NCI-H2107 treated with DMSO at 0.1 percent for 48 hours (cell line): Measurements from ENCODE around the gene ALCAM.

ENCODE experiments used
- DNase-seq: peaks from one replicate; lab custom pipeline; 2025; ENCODE audit not compliant: unreplicated experiment; lab: John Stamatoyannopoulos, UW

The ALCAM gene

DNA sequence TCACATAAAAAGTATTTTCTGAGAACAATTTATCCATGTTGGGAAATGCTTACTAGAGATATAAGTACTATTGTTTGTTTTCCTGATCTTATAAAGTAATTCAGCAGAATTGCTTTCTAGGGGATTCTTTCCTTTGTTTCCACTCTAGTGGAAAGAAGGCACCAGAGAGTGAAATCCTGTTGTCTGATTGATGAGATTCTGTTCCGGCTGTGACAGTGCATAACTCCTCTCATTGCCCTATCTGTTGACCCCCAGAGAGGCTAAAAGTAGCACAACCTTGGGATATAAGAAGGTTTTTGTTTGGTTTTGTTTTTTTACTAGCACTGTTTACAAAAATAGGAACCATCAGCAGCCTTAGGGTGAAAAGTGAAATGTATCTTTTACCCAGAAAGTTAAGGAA is 114.1 kb downstream of the ALCAM start:
- no peak for DNase-seq

GRCh38 chr3:105483476-105483875 is 116.8 kb downstream of the ALCAM start:
- no peak for DNase-seq

DNA sequence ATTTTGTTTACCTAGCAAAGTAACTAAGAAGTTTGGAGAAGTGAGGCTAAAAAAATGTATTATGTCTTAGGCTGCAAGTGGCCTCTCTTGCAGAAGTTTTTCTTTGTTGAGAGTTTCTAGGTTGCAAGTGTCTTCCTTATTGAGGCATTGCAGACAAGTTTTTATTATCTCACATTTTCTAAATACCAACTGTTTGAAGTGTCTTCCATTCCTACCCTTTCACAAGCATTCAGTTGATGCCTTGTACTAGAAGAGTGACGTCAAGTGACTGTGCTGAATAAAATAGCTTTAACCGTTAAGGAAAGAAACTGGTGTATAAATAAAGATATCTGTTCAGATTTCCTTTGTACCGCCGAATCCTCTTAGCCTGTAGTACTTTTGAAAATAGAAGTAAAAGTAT is 123.3 kb downstream of the ALCAM start:
- no peak for DNase-seq

- DNase-seq = no peak
Observed at GRCh38 chr3:105493305-105493892, 126.7 kb downstream of the ALCAM start.

GRCh38 chr3:105495021-105495420 is 128.3 kb downstream of the ALCAM start:
- DNase-seq = no peak

- DNase-seq = no peak
Observed at GRCh38 chr3:105496343-105496742, 129.6 kb downstream of the ALCAM start.

GRCh38 chr3:105497386-105497785 is 130.7 kb downstream of the ALCAM start:
- no peak for DNase-seq

DNA sequence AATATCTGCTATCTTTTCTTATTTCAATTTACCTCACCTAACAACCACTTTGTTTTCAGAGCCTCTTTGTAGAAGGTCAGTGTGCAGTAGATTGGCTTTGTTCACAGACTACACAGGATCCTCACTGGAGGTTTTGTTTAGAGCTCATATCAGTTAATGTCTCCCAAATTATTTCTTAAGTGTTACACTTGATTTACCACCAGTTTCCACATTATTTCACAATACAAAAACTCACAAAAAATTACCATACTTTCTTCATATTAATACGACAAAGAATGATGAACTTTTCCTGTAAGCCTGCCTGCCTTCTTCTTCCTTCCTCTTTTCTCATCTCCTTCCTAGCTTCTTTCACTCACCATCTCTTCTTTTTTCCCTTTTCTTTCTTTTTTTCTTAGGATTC is 133.3 kb downstream of the ALCAM start:
- no peak for DNase-seq

- no peak for DNase-seq
Observed at GRCh38 chr3:105502333-105502732, 135.6 kb downstream of the ALCAM start.

DNA sequence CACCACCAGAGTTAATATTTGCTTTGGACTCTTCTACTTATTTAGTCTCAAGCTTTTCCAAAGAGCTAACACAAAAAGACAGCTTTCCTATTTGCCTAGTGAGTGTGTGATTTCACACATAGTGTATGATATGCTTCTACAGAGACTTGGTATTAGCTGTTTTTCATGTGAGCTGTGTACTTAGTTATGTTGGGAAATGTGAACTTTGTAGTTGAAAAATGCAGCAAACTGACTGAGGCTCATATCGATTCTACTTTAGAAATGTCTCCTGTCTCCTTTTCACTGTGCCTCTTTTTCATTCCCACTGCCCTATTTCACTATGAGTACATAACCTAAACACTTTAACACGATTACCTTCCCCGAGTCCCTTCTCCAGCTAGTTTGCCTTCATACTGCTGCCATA is 136.5 kb downstream of the ALCAM start:
- no peak for DNase-seq

DNA sequence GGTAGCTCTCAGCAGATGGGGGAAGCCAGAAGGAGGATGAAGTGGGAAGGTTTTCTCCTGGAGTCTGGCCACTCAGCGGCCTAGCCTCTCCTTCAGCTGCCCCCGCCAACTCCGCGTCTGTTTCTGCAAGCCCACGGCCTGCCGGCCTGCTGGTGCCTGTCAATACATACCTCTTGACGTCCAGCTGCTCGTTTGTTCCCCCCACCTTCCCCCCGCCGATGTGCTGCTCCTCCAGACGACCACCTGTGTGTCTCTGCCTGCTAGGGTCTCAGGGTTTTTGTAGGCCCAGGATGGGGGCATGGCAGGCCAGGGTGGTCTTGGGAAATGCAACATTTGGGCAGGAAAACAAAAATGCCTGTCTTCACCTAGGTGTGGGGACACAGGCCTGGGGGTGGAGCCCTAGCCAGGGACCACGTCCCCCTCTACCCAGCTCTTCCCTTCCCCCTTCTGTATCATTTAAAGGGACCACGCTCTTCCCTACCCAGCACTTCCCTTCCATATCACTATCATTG is 137.8 kb downstream of the ALCAM start:
- no peak for DNase-seq

DNA sequence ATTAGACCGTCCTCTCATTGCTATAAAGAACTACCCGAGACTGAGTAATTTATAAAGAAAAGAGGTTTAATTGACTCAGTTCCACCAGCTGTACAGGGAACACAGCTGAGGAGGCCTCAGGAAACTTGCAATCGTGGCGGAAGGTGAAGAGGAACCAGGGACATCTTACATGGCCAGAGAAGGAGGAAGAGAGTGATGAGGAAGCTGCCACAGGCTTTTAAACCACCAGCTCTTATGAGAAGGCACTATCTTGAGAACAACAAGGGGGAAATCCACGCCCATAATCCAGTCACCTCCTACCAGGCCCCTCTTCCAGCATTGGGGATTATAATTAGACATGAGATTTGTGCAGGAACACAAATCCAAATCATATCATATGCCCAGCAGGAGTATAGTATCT is 138.5 kb downstream of the ALCAM start:
- DNase-seq = no peak

GRCh38 chr3:105511031-105511430 is 144.3 kb downstream of the ALCAM start:
- DNase-seq = no peak

DNA sequence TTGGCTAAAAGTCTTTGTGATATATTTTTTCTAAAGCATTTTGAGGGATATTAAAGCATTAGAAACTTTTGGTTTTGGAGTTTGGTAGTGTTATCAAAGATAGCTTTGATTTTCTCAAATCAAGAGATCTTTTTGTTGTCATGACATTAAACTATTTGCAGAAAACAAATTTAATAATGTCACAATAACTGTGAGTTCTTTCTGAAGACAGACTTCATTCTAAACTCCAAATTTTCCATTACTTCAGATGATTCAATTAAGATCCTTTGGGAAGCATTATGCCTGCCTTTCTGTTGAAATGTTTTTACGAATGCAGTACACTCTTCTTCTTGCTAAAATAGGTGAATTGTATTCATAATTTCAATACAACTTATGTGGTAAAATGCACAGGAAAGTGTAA is 145.4 kb downstream of the ALCAM start:
- no peak for DNase-seq

GRCh38 chr3:105513042-105513441 is 146.3 kb downstream of the ALCAM start:
- DNase-seq = no peak

DNA sequence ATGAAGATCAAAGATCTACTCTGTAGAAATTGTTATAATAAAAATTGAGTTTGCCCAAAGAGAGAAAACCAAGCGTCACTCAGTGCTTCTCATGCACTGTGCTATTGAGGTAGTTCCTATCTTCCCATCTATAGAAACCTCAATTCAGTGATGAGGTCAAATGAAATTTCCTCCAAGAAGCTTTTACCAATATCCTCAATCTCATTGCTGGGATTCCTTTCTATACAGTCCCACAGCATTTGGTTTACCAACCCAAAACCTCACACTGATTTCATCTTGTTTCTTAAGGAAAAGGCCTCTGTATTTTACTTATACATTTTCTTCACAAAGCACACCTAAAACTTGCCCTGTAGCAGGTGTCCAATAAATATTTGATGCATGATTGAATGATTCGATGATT is 147.2 kb downstream of the ALCAM start:
- DNase-seq = no peak

GRCh38 chr3:105515372-105515771 is 148.7 kb downstream of the ALCAM start:
- no peak for DNase-seq

DNA sequence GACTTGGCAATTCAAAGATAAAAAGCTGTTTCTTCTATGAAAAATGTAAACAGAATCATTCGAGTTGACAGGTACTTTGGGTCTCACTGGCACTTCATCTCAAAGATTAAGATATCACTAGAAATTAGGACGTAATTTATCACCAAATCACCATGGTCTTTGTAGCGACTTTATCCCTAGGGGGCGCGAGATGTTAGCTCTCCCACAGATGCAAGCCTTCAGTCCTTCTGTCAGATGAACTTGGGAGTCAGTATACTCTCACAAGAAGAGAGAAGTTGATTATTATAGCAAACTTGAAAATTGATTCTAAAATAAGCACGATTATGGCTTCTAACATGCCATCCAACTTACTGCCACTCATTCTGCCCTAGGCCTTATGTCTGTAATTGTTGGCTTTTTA is 150.3 kb downstream of the ALCAM start:
- no peak for DNase-seq

GRCh38 chr3:105518203-105518602 is 151.5 kb downstream of the ALCAM start:
- DNase-seq = no peak

GRCh38 chr3:105518806-105519418 is 152.2 kb downstream of the ALCAM start:
- peak; percentile 66 for DNase-seq

DNA sequence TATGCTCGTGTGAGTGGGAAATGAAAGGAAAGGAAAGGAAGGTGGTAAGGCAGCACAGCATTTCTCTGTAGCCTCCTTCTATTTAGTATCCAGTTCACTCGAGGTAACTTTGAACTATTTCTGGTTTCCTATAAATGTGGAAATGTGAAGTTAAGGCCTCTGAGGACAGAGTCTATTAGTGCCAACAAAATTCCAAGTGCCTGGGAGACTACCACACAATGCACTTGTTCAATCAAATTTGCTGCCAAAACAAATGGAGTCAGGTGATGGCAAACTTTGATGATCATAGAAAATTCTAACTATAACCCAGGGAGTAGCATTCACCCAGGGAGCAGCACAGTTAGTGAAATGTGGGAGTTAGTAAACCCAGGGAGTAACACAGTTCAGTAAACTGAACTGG is 155.1 kb downstream of the ALCAM start:
- no peak for DNase-seq

- DNase-seq = no peak
Observed at GRCh38 chr3:105523501-105523900, 156.8 kb downstream of the ALCAM start.

- DNase-seq = no peak
Observed at GRCh38 chr3:105525531-105525930, 158.8 kb downstream of the ALCAM start.
